Sigmoid colon (tissue), 7 donors: ENCODE results near the gene CBLB. TPM values are rescaled to one million over a fixed set of nuclear protein-coding genes. Genes with fewer than 3 reads are reported as not detected.

Source experiments
- DNase-seq: peaks from one replicate; pipeline ENCODE4 v3.0.0-alpha.2; 2019
- H3K27ac ChIP-seq, 4 donors: fragments of 200-600 bp; sonication (generic); one replicate each; pipeline ENCODE4 v1.5.1; 2016 to 2019; ENCODE audit warnings: mild to moderate bottlenecking in 1 of 4
- H3K27me3 ChIP-seq, 3 donors: fragments of 200-600 bp; sonication (generic); one replicate each; pipeline ENCODE4 v1.5.1; 2019; ENCODE audit warnings: mild to moderate bottlenecking in 1 of 3
- H3K36me3 ChIP-seq, 4 donors: fragments of 200-600 bp; sonication (generic); one replicate each; pipeline ENCODE4 v1.5.1; 2016 to 2019
- H3K4me1 ChIP-seq, 4 donors: fragments of 200-600 bp; sonication (generic); one replicate each; pipeline ENCODE4 v1.5.1; 2017 to 2019
- H3K4me3 ChIP-seq, 4 donors: fragments of 200-600 bp; sonication (generic); one replicate each; pipeline ENCODE4 v1.5.1; 2017 to 2019; ENCODE audit warnings: mild to moderate bottlenecking in 2 of 4, moderate library complexity in 1 of 4
- H3K9me3 ChIP-seq, 4 donors: fragments of 200-600 bp in 3 of 4; sonication (generic) in 3 of 4; one replicate each; pipeline versions ENCODE4 v1.5.1 to v1.6.1; 2013 to 2019
- CTCF ChIP-seq, 4 experiments: fragments of 450-650 bp in 3 of 4; fragments of 200-600 bp in 1 of 4; IDR thresholded peaks; one replicate each; pipeline ENCODE4 v1.5.1; 2016 to 2019; ENCODE audit warnings: antibody characterized with exemption in 4 of 4, mild to moderate bottlenecking in 3 of 4, moderate library complexity in 2 of 4
- EP300 ChIP-seq, 4 donors: sonication (generic); formaldehyde crosslinking; IDR thresholded peaks; one replicate each; pipeline ENCODE4 v1.6.1; 2017; ENCODE audit warnings: antibody characterized with exemption in 4 of 4
- POLR2A ChIP-seq, 2 donors: fragments of 450-650 bp; IDR thresholded peaks; one replicate each; pipeline ENCODE4 v1.6.1; 2016; ENCODE audit warnings: antibody characterized with exemption in 2 of 2, mild to moderate bottlenecking in 2 of 2, moderate library complexity in 2 of 2
- POLR2AphosphoS5 ChIP-seq, 4 donors: sonication (generic); formaldehyde crosslinking; IDR thresholded peaks; one replicate each; pipeline ENCODE4 v1.6.1; 2017; ENCODE audit warnings: antibody characterized with exemption in 4 of 4
- WGBS, 2 donors: extraction: QIAGEN DNeasy Blood & Tissue Kit; methylation state at CpG; one replicate each; pipeline ENCODE4 v1.1.7; 2013; 5-methylcytosine and 5-hydroxymethylcytosine counted together
- intact Hi-C: fragments of 100-400 bp; cut with DNase I; formaldehyde crosslinking; loops from one replicate; pipeline ENCODE4 v1.15.1; 2023
- polyA plus RNA-seq, 3 donors: library from polyadenylated mRNA; stranded (reverse); fragments of 200-250 nt; gene quantifications; one replicate each; pipeline ENCODE4 v1.2.3, GENCODE V29; 2013
- total RNA-seq, 4 donors: library from RNA; depleted of rRNA; stranded (reverse); fragments of >200 nt; gene quantifications; one replicate each; pipeline ENCODE4 v1.1.0, GENCODE V29; 2016
- donor health status: healthy with polysubstance abuse.
- donor health status: Bipolar disorder and iron deficiency.
- donor health status: healthy.

CBLB gene
- total and polyA plus RNA-seq, 7 donors, result 9.6 to 55.9 (median 27.4) TPM

GRCh38 chr3:105847865-105848264 is 20.9 kb downstream of the CBLB start:
- TF ChIP-seq CTCF (IDR thresholded peaks at IDR 0.05), result no peak
- TF ChIP-seq EP300 (IDR thresholded peaks at IDR 0.05), result no peak
- TF ChIP-seq POLR2A (IDR thresholded peaks at IDR 0.05), result no peak
- no peak for TF ChIP-seq POLR2AphosphoS5 (IDR thresholded peaks at IDR 0.05)
- Histone ChIP-seq H3K27me3 (no peaks in the 10 kb centered on the region), H3K27ac (peak overlapping the region in 1 of 4 donors; percentile 27), H3K36me3 (peaks cover 0 to 14% (median 1%) of the 10 kb centered on the region in 4 donors), H3K4me3 (no peak overlapping the region), H3K9me3 (no peaks in the 10 kb centered on the region), H3K4me1 (peaks cover 0 to 47% (median 33%) of the 10 kb centered on the region in 4 donors)
- DNase-seq, result no peak
- 81 to 95% methylated on average over 2 of the region's 2 CpGs for WGBS, 2 donors
- intact Hi-C loops, result no loop called here

- WGBS, 2 donors, result 69 to 81% methylated on average over 1 of the region's 1 CpG
- H3K27me3 ChIP-seq, result no peaks in the 10 kb centered on the region
- no peak for TF ChIP-seq POLR2AphosphoS5 (IDR thresholded peaks at IDR 0.05)
- TF ChIP-seq POLR2A (IDR thresholded peaks at IDR 0.05), result no peak
- TF ChIP-seq EP300 (IDR thresholded peaks at IDR 0.05), result no peak
- TF ChIP-seq CTCF (IDR thresholded peaks at IDR 0.05), result no peak
- peaks cover 0 to 10% (median 0%) of the 10 kb centered on the region in 4 donors for H3K36me3 ChIP-seq
- H3K27ac ChIP-seq, result peak overlapping the region in 1 of 4 donors; percentile 27
- no peaks in the 10 kb centered on the region for H3K9me3 ChIP-seq
- H3K4me1 ChIP-seq, result peaks cover 0 to 52% (median 33%) of the 10 kb centered on the region in 4 donors
- no peak for DNase-seq
- intact Hi-C loops, result no loop called here
- no peak overlapping the region for H3K4me3 ChIP-seq
Measured at GRCh38 chr3:105847452-105847851, 21.4 kb downstream of the CBLB start.

GRCh38 chr3:105846809-105847208 is 22.0 kb downstream of the CBLB start:
- 44 to 53% methylated on average over 1 of the region's 1 CpG for WGBS, 2 donors
- no peak for DNase-seq
- Histone ChIP-seq H3K36me3 (peaks cover 0 to 8% (median 0%) of the 10 kb centered on the region in 4 donors), H3K4me3 (no peak overlapping the region), H3K9me3 (no peaks in the 10 kb centered on the region), H3K27ac (no peak overlapping the region), H3K4me1 (peaks cover 0 to 53% (median 33%) of the 10 kb centered on the region in 4 donors), H3K27me3 (no peaks in the 10 kb centered on the region)
- intact Hi-C loops, result no loop called here
- no peak for TF ChIP-seq CTCF (IDR thresholded peaks at IDR 0.05)
- TF ChIP-seq POLR2A (IDR thresholded peaks at IDR 0.05), result no peak
- no peak for TF ChIP-seq EP300 (IDR thresholded peaks at IDR 0.05)
- TF ChIP-seq POLR2AphosphoS5 (IDR thresholded peaks at IDR 0.05), result no peak

GRCh38 chr3:105845488-105845887 is 23.3 kb downstream of the CBLB start:
- Histone ChIP-seq H3K4me1 (peaks cover 0 to 53% (median 33%) of the 10 kb centered on the region in 4 donors), H3K9me3 (no peaks in the 10 kb centered on the region), H3K4me3 (no peak overlapping the region), H3K27me3 (no peaks in the 10 kb centered on the region), H3K27ac (no peak overlapping the region), H3K36me3 (no peaks in the 10 kb centered on the region)
- TF ChIP-seq EP300 (IDR thresholded peaks at IDR 0.05) (no peak), POLR2AphosphoS5 (IDR thresholded peaks at IDR 0.05) (no peak), POLR2A (IDR thresholded peaks at IDR 0.05) (no peak), CTCF (IDR thresholded peaks at IDR 0.05) (no peak)
- WGBS, 2 donors, result 15 to 46% methylated on average over 1 of the region's 1 CpG
- intact Hi-C loops, result no loop called here
- no peak for DNase-seq

GRCh38 chr3:105844704-105845103 is 24.1 kb downstream of the CBLB start:
- Histone ChIP-seq H3K27me3 (no peaks in the 10 kb centered on the region), H3K9me3 (no peaks in the 10 kb centered on the region), H3K4me1 (peaks cover 0 to 53% (median 33%) of the 10 kb centered on the region in 4 donors), H3K4me3 (no peak overlapping the region), H3K27ac (no peak overlapping the region), H3K36me3 (no peaks in the 10 kb centered on the region)
- intact Hi-C loops, result no loop called here
- TF ChIP-seq EP300 (IDR thresholded peaks at IDR 0.05) (no peak), POLR2A (IDR thresholded peaks at IDR 0.05) (no peak), CTCF (IDR thresholded peaks at IDR 0.05) (no peak), POLR2AphosphoS5 (IDR thresholded peaks at IDR 0.05) (no peak)
- no peak for DNase-seq
